ENCODE results near the gene TMEM183A.

DNA sequence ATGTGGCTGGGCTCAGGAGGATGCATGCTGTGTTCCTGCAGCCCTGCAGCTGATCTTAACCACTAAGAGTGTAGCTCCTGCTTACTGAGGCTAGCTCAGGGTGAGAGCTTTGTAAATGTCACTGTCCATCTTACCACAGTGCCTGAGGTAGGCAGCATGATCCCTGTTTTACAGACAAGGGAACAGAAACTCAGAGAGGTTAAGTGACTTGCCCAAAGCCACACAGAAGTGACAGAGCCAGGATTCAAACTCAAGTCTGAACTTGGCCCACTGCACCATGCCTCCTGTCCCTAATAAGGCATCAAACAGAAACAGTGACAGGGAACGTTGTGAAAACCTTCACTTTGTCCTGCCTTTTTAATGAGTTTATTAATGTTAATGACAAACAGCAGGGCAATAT, 47.0 kb downstream of the TMEM183A start:
- no peak for TF ChIP-seq SRF (CRISPR knock-in tag; IDR thresholded peaks at IDR 0.05)
- no peak for TF ChIP-seq XRCC5 (IDR thresholded peaks at IDR 0.05; ENCODE audit: low read depth, low read length)
- no peak for TF ChIP-seq ZBTB8A (IDR thresholded peaks at IDR 0.05; ENCODE audit: partially characterized antibody)
- no peak for TF ChIP-seq ZNF24 (IDR thresholded peaks at IDR 0.05)
- TF ChIP-seq, protein P1, sequence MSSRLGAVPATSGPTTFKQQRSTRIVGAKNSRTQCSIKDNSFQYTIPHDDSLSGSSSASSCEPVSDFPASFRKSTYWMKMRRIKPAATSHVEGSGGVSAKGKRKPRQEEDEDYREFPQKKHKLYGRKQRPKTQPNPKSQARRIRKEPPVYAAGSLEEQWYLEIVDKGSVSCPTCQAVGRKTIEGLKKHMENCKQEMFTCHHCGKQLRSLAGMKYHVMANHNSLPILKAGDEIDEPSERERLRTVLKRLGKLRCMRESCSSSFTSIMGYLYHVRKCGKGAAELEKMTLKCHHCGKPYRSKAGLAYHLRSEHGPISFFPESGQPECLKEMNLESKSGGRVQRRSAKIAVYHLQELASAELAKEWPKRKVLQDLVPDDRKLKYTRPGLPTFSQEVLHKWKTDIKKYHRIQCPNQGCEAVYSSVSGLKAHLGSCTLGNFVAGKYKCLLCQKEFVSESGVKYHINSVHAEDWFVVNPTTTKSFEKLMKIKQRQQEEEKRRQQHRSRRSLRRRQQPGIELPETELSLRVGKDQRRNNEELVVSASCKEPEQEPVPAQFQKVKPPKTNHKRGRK (tag; IDR thresholded peaks at IDR 0.05): no peak
- TF ChIP-seq CHD1 (IDR thresholded peaks at IDR 0.05; ENCODE audit: low read length): no peak
- TF ChIP-seq POLR2A (conservative IDR thresholded peaks at IDR 0.05): no peak
- no peak for TF ChIP-seq MEIS2 (IDR thresholded peaks at IDR 0.05; ENCODE audit: partially characterized antibody)
- TF ChIP-seq, protein P2, sequence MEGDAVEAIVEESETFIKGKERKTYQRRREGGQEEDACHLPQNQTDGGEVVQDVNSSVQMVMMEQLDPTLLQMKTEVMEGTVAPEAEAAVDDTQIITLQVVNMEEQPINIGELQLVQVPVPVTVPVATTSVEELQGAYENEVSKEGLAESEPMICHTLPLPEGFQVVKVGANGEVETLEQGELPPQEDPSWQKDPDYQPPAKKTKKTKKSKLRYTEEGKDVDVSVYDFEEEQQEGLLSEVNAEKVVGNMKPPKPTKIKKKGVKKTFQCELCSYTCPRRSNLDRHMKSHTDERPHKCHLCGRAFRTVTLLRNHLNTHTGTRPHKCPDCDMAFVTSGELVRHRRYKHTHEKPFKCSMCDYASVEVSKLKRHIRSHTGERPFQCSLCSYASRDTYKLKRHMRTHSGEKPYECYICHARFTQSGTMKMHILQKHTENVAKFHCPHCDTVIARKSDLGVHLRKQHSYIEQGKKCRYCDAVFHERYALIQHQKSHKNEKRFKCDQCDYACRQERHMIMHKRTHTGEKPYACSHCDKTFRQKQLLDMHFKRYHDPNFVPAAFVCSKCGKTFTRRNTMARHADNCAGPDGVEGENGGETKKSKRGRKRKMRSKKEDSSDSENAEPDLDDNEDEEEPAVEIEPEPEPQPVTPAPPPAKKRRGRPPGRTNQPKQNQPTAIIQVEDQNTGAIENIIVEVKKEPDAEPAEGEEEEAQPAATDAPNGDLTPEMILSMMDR (IDR thresholded peaks at IDR 0.05 in 2 of 3, conservative IDR thresholded peaks at IDR 0.05 in 1 of 3; ENCODE audit: insufficient read depth in 2 of 3, low read depth in 1 of 3, low read length in 3 of 3): no peak
- TF ChIP-seq EP300 (IDR thresholded peaks at IDR 0.05; ENCODE audit: low read length): no peak
- TF ChIP-seq, protein P3, sequence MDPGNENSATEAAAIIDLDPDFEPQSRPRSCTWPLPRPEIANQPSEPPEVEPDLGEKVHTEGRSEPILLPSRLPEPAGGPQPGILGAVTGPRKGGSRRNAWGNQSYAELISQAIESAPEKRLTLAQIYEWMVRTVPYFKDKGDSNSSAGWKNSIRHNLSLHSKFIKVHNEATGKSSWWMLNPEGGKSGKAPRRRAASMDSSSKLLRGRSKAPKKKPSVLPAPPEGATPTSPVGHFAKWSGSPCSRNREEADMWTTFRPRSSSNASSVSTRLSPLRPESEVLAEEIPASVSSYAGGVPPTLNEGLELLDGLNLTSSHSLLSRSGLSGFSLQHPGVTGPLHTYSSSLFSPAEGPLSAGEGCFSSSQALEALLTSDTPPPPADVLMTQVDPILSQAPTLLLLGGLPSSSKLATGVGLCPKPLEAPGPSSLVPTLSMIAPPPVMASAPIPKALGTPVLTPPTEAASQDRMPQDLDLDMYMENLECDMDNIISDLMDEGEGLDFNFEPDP (CRISPR knock-in tag; IDR thresholded peaks at IDR 0.05): no peak
- no peak for TF ChIP-seq XRCC4 (IDR thresholded peaks at IDR 0.05; ENCODE audit: extremely low read depth, insufficient read depth, insufficient read length)
- TF ChIP-seq ZNF274 (IDR thresholded peaks at IDR 0.05; ENCODE audit: borderline replicate concordance, low read depth, low read length): no peak
- TF ChIP-seq MED1 (CRISPR knock-in tag; IDR thresholded peaks at IDR 0.05; ENCODE audit: borderline replicate concordance): no peak
